GM18909 (cell line): ENCODE measurements around the gene SYT13.

Source experiments
- ATAC-seq: cut with Tn5 transposase; IDR thresholded peaks from one replicate; pipeline ENCODE4 v1.9.1; 2021; ENCODE audit warnings: mild to moderate bottlenecking; ENCODE audit not compliant: unreplicated experiment, poor library complexity

SYT13 gene, protein sequence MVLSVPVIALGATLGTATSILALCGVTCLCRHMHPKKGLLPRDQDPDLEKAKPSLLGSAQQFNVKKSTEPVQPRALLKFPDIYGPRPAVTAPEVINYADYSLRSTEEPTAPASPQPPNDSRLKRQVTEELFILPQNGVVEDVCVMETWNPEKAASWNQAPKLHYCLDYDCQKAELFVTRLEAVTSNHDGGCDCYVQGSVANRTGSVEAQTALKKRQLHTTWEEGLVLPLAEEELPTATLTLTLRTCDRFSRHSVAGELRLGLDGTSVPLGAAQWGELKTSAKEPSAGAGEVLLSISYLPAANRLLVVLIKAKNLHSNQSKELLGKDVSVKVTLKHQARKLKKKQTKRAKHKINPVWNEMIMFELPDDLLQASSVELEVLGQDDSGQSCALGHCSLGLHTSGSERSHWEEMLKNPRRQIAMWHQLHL

DNA sequence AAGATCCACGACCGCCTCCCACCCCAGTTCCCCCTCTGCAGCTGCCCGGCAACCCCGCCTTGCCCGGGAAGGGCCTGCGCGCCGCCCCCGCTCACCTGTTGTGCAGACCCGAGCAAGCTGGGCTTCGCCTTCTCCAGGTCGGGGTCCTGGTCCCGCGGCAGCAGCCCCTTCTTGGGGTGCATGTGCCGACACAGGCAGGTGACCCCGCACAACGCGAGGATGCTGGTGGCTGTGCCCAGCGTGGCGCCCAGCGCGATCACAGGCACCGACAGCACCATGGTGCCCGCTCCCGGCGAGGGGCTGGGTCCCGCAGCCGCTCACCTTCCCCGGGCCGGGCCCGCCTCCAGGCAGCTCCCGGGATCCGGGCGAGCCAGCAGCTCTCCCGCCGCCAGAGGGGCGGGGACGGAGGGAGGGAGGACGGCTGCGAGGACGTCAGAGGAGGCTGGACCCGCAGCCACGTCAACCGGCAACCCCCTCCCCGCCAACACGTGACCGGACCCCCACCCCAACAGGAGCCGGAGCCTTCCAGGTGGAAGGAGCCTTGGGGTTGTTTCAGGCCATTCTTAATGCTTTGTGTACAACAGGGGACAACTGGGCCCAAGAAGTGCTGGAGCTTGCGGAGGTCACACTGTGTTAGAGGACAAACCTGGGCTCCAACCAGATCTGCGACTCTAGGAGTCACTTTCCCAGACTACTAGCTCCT, at the start of gene SYT13:
SYT13 (minus strand) TSS at position 412 of the 703 bp plus-strand sequence; CDS start at position 278, 134 bp downstream.
- ATAC-seq: no peak

DNA sequence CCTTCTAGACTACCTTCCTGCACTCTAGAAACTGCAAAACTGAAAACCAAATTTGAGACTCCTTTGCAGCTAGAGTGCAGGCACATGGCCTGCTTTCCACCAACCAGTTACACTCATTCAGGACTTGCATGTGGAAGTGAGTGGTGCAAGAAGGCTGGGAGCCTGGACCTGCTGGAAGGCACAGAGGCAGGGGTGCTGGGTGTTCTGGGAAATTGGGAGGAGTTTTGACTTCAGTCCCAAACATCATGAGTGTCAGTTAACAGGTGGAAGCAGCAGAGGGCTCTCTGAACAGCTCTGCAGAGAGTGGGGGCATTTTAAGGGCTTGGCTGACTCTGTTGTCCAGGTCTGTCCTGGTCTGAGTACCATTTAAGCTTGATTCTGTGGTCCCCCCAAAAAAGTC, 49.3 kb upstream of the SYT13 start:
- no peak for ATAC-seq

DNA sequence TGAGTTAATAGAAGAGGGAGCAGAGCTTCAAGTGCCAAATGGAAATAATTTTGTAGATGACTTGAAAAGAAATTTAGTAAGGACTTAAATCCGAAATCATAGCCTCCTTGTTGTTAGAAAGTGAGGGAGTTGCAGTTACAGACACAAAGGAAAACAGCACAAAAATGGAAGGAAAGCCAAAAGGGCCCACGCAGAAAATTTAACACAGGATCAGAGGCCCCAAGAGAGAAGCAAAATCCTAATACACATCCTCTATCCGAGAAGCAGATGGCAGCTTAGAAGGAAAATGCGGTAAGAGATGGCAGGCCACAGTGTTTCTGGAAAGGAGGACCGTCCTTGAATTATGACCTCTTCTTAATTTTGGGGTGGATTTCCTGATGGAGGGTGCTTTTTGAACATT, 48.7 kb upstream of the SYT13 start:
- ATAC-seq: no peak

DNA sequence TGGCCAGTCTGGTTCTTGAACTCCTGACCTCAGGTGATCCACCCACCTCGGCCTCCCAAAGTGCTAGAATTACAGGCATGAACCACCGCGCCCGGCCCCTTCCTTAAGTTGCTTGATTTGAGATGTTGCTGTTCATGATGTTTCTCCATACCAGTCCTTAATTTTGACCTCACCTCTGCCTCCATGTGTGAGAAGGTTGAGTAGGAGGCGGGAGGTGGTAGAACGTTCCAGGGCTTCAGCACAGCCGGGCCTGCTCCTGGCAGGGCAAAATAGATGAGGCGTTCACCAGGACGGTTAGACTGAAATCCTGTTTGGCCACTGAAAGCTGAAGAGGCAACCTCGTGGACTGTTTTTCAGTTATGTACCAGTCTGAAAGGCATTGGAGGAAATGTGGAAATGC, 48.3 kb upstream of the SYT13 start:
- ATAC-seq: no peak

DNA sequence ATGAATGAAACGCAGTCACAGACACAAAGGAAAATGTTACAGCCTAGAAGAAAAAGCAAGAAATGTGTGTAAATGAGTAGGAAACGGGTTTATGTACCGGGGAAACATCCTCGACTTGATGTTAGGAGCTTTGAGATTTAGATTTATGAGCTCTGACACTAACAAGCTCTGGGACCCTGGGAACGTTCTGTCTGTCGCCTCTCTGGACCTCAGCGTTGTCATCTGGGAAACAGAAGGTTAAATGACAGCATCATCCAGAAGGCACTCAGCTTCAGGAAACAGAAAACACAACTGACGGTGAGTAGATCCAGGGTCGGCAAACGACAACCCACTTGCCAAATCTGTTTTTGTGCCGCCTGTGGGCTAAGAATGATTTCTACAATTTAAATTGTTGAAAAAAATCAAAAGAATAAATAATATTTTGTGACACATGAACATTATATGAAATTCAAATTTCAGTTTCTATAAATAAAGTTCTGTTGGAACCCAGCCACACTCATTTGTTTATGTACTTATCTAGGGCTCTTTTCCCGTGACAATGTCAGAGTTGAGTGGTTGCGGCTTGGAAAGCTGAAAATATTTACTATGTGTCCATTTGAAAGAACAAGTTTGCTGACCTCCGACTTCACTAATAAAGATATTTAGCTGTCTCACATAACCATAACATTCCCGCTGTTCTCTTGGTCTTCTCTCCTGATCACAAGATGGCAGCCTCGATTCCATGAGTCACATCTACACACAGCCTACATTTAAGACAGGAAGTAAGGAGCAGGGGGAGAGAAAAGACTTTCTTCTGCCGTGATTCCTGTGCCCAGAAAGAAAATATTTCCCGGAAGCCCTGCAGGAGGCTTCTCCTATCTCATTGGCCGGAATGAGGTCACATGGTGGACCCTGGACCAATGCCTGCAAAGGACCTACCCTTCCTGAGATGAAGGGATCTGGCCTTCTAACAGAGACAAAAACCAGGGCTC, 47.1 kb upstream of the SYT13 start:
- ATAC-seq: no peak

DNA sequence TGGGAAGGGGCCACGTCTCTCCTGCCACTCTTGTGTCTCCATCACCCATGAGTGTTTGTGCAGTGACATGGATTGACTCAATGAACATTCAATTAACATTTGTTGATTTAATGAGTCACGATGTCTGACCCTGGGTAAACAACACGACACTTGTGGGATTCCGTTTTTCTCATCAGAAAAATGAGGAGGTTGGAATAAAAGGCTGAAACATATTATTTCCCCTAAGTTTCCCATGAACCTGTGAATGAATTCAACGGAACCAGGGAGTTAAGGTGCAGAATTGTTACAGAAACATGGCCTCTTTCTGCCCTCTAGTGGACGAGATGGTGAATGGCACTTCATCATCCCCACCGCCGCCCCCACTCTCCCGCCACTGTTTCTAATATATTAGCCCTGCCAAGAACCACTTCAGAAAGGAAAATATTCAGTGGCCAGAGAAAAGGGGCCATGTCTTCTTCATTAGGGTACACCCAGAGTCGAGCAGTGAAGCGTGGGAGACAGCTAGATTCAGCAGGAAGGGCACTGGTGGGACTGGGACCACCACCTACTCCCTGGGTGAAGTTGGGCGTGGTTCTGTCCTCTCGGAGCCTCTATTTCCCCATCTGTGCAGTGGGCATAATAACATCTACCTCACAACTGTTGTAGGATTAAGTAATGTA, 46.3 kb upstream of the SYT13 start:
- no peak for ATAC-seq

DNA sequence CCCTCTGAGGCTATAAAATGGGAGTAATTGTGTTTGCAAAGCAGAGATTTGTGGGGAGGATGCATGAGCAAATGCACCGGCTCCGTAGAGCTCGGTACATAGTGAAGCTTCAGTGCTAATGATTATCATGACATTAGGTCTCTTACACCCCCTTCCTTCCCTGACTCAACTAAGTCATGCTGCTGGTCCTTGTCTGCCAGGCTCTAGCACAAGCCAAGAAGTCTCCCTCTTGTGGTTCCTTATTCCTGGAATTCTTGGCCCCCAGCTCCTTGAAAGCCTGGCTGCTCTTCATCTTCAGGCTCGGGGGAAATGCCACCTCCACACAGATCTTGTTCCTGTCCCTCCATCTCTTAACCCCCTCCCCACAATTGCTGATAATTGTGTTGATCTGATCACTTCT, 45.7 kb upstream of the SYT13 start:
- ATAC-seq: no peak

DNA sequence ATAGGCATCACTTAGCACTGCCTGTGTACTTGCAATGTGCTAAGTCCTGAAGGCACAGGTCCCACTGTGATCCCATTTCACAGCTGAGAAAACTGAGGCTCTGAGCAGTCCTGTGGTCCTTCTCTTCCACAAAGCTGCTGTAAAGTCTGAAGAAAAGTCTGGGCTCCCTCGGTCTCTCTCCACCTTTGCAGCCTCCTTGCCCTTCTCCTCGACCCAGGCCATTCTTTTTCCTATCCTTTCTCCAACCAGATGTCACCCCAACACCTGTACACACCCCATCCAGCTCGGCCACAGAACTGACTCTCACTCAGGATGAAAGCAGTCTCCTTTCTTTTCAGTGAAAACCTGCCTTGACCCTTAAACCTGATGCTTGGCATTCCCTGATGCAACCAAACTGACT, 42.6 kb upstream of the SYT13 start:
- no peak for ATAC-seq

DNA sequence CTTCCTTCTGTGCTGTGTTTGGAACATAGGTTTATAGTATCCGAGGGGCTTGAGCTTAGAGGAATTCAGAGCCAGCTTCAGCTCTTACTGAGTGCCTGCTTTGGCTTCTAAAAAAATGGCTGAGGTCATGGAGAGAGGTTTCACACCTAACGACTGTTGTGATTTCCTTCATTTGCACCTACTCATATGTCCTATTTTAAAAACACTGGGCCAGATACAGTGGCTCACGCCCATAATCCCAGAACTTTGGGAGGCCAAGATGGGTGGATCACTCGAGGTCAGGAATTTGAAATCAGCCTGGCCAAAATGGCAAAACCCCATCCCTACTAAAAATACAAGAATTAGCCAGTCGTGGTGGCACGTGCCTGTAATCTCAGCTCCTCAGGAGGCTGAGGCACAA, 38.3 kb upstream of the SYT13 start:
- ATAC-seq: no peak

DNA sequence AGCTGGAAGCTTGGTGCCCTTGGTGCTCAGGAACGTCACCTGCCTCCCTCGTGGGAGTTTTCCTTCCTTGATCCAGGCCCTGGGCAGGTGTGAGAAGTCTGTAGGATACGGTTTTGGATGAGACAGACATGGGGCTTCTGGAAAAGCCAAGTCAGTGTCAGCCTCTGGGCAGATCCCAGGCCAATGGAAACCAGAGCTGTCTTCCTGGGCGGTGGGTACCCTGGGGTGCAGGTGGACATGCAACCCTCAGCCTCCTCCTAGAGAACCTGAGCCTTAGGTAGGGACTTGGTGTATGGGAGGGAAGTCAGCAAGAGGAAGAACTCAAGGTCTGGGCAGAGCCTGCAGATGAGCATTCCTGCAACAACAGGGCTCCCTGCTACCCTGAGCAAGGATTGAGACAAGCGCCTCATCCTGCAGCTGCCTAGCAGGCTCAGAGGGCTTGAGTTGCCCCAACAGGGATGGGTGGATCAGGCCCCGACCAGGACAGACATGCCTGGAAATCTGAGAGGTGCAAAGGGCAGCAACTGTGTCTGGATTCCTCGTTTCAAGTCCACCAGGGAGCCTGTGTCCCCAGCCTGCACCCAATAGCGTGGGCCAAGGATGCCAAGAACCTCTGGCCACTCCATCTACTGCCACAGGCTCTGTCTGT, 37.6 kb upstream of the SYT13 start:
- no peak for ATAC-seq

DNA sequence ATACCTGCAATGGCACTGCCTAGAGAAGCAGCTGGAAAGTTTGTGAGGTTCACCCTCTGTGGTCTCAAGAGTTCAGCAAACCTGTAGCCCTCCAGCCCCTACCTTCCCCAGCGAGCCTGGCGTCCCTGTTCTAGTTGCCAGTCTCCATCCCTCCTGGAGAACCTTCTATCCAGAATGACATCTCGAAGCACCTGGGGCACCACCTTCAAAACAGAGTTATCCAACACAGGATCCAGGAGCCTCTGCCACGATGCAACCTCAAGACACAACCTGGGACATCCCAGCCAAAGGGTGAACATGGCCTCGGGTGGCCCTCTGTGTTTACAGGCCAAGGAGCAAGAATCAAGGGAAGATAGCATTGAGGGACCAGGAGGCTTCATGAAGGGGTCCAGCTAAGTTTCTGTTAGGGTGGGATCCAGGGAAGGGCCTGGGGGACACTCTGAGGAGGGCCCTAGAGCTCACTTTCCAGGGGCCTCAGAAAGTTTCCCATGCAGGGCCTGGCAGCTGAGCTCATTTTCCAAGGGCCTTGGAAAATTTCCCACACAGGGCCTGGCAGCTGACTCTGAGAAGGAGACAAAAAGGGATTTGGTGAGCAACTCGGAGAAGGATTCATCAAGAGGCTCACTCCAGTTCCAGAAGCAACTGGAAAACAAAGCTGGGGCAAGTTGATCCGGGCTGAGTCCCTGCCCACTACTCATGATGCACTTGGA, 36.9 kb upstream of the SYT13 start:
- ATAC-seq: no peak

DNA sequence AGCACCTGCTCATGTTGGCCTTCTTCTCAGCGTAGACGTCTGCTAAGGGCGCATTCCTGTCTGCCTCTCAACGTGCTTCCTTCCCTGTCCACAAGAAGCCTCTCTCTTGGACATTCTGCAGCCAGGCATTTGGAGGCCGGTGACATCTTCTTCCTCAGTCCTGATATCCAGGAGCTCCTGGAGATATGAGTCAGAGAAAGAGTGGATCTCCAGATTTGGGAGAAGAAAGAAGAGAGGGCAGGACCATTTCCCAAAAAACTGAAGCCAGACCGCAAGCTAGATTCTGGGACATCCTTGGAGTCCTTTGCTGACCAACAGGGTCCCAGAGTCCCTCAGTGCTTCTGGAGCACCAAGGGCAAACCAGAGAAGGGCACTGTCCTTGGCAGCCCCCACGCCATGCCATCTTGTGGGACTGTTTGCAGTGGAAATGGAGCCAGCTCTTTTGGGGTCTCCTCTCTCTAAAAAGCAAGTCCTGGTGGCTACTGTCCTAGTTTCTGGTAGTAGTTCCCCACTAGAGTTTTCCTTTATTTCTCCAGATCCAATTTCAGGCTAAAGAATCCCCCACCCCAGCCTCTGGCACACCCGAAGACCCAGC, 36.1 kb upstream of the SYT13 start:
- ATAC-seq: no peak

DNA sequence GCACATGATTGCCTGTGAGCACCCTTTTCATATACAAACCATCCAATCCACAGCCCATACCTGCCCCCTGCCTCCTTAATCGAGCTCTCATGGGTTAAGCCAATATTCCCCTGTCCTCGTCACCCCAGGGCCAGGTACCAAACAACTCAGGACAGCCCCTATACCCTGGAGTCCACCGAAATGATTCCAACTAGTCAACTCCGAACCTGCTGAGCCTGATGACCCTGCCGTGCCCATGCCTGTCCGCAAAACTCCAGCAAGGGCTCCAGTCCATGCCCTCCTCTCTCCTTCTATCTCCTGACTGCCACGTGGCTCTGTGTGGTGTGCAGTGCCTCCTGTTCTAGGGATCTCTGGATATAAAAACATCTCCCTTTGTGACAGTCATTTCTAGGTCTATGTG, 35.5 kb upstream of the SYT13 start:
- no peak for ATAC-seq

DNA sequence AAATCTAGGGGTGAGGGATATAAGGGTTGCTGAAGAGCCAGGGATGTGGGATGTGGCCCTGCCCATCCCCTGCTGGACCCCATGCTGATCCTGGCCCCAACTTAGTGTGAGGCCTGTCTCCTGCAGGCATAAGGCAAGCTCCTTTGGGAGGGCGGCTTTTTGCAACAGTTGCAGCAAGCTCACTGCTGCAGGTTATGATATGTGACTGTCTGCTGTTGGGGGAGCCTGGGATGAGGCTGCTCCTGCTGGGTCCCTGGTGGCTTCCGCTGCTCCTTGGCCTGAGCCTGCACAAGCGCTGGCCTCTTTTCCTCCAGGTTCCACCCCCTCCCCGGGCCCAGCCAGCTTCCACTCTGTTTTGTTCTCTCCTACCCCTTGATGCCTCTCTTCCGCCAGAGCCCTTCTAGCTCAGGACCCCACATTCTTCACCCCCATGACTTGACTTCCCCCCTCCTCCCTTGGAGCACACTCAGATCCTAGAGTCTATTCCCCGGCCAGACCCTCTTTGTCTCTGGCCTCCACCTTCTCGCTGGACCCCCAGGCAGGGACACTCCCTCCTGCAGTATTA, 35.0 kb upstream of the SYT13 start:
- no peak for ATAC-seq

DNA sequence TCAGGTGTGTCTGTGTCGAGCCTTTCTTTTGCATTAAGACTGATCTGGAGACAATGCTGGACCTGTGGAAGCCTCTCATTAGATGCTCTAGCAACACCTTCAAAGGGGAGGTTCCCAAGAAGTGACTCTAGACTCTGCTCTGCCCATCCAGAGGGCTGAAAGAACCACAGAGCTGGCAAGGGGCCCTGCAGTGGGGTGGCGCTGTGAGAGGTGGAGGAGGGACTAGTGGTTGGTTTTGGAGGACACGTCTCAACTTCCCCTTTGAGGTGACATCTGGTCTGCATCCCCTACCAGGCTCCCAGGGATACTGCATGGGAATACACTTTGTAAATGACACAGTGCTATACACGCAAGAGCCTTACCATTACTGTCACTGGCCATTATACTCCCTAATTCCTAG, 34.2 kb upstream of the SYT13 start:
- no peak for ATAC-seq

DNA sequence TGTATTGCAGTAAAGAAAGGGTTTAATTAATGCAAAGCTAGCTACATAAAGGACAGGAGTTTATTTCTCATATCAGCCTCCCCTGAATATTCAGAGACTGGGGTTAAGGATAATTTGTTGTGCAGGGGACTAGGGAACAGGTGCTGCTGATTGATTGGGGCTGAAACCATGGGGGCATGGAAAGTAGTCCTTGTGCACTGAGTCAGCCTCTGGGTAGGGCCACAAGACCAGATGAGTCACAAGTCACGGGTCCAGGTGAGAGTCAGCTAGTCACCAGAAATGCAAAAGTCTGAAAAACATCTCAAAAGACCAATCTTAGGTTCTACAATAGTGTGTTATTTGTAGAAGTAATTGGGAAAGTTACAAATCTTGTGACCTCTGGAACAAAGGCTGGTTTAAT, 32.9 kb upstream of the SYT13 start:
- ATAC-seq: no peak

DNA sequence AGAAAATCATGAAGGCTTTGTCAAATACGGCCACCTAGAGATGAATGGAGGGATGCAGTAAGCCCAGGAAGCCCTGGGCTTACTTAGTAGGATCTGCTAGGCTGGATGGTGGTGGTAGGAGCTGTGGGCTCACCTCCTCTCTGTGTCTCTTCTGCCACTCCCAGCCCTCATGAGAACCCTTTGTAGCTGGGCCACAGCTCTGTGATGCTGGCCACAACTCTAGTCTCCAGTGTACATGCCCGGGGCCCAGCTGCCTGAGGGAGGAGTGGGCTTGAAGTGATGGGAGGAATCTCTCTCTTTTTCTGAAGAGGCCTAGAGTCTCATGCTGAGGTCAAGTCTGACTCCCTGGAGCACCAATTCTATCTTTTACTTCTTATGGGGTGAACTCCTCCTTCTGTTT, 32.4 kb upstream of the SYT13 start:
- no peak for ATAC-seq

DNA sequence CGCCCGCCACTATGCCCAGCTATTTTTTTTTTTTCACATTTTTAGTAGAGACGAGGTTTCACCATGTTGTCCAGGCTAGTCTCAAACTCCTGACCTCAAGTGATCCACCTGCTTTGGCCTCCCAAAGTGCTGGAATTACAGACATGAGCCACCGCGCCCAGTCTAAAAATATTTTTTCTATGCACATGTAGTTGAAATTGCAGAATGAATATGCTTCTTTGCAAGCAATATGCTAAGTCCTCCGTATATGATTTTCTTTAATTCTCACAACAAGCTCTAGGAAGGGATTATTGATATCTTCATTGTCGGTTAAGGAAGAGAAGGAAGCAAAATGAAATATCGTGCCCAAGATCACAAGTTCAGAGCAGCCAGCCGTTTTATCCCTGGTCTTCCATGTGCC, 30.1 kb upstream of the SYT13 start:
- ATAC-seq: no peak
